ENCODE data around the gene HPX. TPM values are rescaled to one million over a fixed set of nuclear protein-coding genes. Genes with fewer than 3 reads are reported as not detected.
A peak's percentile ranks its signal among the peaks of the same experiment; 100 is the strongest.

The HPX gene
- total RNA-seq, 1 donor from 2014 or later: 1.7 TPM

DNA sequence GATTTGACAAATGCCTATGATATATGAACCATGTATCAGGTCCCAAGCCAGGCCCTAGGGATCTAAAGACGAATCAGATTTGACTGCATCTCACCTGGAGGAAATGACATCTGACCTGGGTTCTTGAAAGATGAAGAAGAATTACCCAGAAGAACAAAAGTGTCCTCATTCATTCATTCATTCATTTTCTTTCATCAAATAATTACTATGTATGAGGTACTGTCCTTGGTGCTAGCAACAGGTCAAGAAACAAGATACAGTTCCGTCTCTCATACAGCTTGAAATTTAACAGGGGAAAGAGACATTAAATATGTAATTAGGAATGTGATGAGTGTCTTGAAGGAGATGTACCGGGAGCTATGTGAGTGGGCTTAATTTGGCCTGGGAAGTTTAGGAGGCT lies 20.1 kb downstream of the HPX start:
- TF ChIP-seq CTCF (IDR thresholded peaks at IDR 0.05): no peak
- DNase-seq: no peak
- no peak for ATAC-seq
- peaks cover 9% of the 10 kb centered on the region for H3K27me3 ChIP-seq (ENCODE audit: low read depth)
- peaks cover 21% of the 10 kb centered on the region for H3K4me1 ChIP-seq
- no peaks in the 10 kb centered on the region for H3K36me3 ChIP-seq
- no peaks in the 10 kb centered on the region for H3K9me3 ChIP-seq
- H3K4me3 ChIP-seq: no peak overlapping the region
- intact Hi-C loops (cut with DNase I): no loop called here
- no peak overlapping the region for H3K27ac ChIP-seq

DNA sequence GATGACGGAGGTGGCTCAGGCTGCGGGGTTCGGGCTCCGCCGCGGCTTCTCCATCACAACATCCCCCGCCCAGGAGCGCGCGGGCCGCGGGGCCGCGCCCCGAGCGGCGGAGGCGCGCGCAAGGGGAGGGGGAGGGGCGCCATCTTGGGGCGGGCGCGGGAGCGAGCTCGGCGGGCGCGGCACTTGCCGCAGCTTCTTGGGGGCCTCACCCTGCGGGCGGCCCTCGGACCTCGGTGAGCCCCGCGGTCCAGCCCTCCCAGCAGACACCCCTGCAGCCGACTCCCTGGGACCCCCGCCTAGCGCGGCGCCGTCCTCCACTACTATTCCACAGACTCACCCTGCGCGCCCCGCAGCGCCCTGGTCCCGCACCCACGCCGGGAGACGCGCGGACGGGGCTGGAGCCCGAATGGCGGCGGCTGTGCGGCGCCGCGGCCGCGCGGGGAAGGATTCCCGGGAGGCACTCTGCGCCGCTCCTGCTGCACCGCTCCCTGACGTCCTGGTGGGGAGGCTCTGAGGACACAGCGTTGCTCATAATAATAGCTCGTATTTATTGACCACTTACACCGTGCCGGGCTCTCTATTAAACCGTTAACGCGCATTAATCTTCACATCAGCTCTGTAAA lies 21.7 kb downstream of the HPX start, which contains the start of gene APBB1:
Gene APBB1 (minus strand): TSS at position 86 of the 623 bp plus-strand sequence. CDS start 7,747 bp downstream, outside the sequence.
- ATAC-seq (peak; percentile 94 to 96), DNase-seq (peak; percentile 71)
- peaks cover 7% of the 10 kb centered on the region for H3K27me3 ChIP-seq (ENCODE audit: low read depth)
- H3K4me3 ChIP-seq: peak within 1 kb of the TSS; percentile 75
- no peaks in the 10 kb centered on the region for H3K36me3 ChIP-seq
- H3K4me1 ChIP-seq: peaks cover 35% of the 10 kb centered on the region
- H3K9me3 ChIP-seq: no peaks in the 10 kb centered on the region
- peak within 1 kb of the TSS; percentile 92 for H3K27ac ChIP-seq
- intact Hi-C loops (cut with DNase I): no loop called here
- TF ChIP-seq CTCF (IDR thresholded peaks at IDR 0.05): no peak

- peak overlapping the region; percentile 92 for H3K27ac ChIP-seq
- peak overlapping the region; percentile 75 for H3K4me3 ChIP-seq
- ATAC-seq: peak in 1 of 2 donors; percentile 58
These were observed 22.2 kb downstream of the HPX start for GRCh38 chr11:6418557-6419008.

DNA sequence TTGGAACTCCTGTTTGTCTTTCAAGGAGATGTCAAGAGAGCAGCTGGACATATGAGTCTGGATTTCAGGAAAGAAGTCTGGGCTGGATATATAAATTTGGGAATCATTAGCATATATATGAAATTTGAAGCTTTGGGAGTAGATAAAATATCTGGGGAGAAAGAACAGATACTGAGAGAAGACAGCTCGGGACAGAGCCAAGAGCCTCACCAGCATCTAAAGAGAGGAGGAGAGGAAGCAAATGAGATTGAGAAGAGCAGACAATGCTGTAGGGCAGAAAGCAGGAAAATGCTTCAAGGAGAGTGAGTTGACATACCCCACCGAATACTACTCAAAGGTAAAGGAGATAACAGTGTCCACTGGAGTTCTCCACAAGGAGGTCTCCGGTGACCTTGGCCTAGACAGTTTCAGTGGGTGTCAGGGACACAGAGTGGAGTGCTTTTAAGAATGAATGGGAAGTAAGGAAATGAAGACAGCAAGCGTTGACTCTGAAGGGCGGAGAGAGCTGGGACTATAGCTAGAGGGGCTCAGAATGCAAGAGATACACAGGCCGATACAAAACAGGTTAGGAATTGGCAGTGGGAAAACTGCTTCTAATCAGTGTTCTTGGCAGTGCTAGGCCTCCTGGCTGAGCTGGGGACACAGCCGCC lies 22.8 kb downstream of the HPX start:
- peak in 1 of 2 donors; percentile 71 for ATAC-seq
- peaks cover 35% of the 10 kb centered on the region for H3K4me1 ChIP-seq
- peak overlapping the region; percentile 92 for H3K27ac ChIP-seq
- TF ChIP-seq CTCF (IDR thresholded peaks at IDR 0.05): no peak
- H3K27me3 ChIP-seq (ENCODE audit: low read depth): peaks cover 4% of the 10 kb centered on the region
- H3K4me3 ChIP-seq: peak overlapping the region; percentile 75
- intact Hi-C loops (cut with DNase I): no loop called here
- no peaks in the 10 kb centered on the region for H3K36me3 ChIP-seq
- DNase-seq: no peak
- H3K9me3 ChIP-seq: no peaks in the 10 kb centered on the region

More at GRCh38 chr11:6418557-6419008, 22.2 kb downstream of the HPX start:
- intact Hi-C loops (cut with DNase I): no loop called here
- DNase-seq: no peak
- Histone ChIP-seq H3K9me3 (no peaks in the 10 kb centered on the region), H3K27me3 (ENCODE audit: low read depth) (peaks cover 4% of the 10 kb centered on the region), H3K4me1 (peaks cover 35% of the 10 kb centered on the region), H3K36me3 (no peaks in the 10 kb centered on the region)
- no peak for TF ChIP-seq CTCF (IDR thresholded peaks at IDR 0.05)

DNA sequence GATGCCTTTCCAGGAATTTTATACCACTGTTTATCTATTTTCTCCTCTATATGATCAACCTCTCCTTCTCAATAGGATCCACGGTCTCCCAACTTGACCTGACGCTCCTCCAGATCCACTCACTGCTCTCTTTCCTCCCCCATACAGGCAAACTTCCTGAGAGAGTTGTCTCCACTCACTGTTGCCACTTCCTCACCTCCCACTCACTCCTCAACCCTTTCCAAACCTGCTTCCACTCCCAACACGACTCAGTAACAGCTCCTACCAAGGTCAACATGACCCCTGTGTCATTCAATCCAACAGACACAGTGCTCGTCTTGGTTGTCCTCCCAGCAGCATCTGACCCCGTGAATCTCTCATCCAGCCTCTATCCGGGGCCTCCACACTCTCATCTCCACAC lies 25.0 kb downstream of the HPX start:
- Histone ChIP-seq H3K4me1 (peaks cover 35% of the 10 kb centered on the region), H3K36me3 (peaks cover 5% of the 10 kb centered on the region), H3K27ac (no peak overlapping the region), H3K27me3 (ENCODE audit: low read depth) (peaks cover 4% of the 10 kb centered on the region), H3K4me3 (no peak overlapping the region), H3K9me3 (no peaks in the 10 kb centered on the region)
- no peak for DNase-seq
- TF ChIP-seq CTCF (IDR thresholded peaks at IDR 0.05): no peak
- intact Hi-C loops (cut with DNase I): no loop called here
- ATAC-seq: no peak

Data from lower lobe of right lung (tissue), 2 donors.